Activated CD4-positive, alpha-beta T cell treated with anti-CD3 and anti-CD28 coated beads, Interleukin-2, amount 50 U/mL, for 16 hours (primary cell): Measurements from ENCODE around the gene NEURL3.

Experiments
- DNase-seq: peaks from one replicate; pipeline ENCODE4 v3.0.0-alpha.2; 2020

The NEURL3 gene

DNA sequence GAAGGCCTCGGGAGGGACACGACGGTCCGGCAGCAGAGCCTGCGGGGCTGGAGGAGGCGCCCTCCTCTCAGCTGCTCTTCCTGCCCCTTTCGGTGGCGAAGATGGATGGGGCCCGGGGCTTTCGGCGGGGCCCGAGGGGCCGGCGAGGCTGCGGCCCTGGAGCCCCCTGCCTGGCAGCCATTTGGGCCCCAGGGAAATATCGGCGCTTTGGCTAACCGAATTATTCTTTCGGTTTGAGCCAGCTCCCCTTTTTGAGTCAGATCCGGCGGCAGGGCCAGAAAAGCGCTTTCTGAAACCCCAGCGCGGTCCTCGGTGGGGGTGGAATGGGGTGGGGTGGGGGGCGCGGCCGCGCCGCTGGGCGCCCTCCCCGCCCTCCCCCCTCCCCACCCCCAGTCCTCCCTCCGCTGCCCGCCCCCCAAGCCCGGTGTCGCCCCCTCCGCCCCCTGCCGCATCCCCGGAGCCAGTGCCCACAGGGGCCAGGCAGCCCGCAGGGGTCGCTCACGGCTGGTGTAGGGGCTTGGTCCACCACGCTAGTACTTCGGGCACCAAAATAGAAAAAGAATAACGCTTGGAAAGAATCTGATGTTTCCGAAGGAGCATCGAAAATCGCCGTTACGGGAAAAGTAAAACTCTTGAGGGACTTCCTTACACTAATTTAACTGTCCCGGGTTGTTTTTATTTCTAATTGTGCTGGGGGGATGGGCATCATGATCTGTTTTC lies 22.3 kb upstream of the NEURL3 start:
- DNase-seq: peak; percentile 92

DNA sequence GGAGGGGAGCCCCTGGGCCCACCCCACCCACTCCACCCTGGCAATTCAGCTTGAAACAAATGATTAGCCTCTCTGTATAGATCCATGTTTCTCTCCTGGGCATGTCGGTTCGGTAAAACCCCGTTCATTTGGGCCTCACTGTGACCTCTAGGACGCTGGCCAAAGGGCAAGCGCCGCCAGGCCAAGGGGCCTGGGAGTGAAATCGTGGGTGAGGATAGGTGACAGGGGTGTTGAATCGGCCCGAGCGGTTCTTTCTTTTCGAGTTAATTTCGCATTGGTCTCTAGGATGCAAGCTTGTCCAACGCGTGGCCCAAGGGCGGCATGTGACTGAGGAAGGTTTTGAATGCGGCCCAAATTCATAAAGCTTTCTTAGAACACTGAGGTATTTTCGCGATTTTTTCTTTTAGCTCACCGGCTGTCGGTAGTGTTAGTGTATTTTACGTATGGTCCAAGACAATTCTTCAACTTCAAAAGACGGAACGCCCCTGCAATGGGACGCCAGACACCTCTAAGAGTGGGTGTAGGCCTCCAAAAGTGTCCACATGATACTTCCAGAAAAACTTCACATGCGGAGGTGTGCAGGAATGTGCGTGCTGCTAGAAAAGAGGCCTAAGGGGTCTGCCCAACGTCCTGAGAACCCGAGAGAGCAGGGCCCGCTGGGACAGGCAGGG lies 21.6 kb upstream of the NEURL3 start:
- DNase-seq: no peak

DNA sequence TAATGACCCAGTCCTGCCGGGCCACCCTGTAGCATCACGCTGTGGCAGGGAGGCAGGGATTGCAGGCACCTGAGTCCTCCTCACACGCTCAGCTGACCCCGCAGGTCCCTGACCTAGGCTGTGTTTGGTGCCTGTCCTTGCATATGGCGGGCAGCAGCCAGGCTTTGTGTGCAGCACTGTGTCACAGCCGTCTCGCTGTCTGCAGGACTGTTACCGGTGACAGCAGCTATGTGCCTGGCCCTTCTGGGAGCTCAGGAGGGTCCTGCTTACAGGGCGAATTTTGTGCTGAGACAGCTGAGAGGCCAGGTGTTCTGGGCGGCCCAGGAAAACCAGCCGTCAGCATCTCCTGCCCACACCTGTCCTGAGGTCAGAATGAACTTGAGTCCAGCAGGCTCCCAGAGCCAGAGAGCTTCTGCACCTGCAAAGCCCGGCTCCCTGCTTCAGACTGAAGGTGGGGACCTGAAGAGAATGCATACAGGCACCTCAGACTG lies 21.0 kb upstream of the NEURL3 start:
- DNase-seq: no peak

DNA sequence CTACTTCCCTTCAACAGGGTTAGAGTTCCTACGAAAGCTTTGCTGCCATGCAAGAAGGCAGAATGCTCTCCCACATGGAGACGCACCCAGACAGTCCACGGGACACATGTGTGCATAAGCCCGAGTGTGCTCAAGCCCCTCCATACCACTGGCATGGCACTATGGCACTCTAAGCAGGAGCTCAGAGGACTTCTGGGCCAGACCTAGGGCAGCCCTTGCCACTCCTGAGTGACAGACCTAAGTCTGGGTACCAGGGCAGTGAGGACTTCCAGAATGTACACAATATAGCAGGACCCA lies 20.0 kb upstream of the NEURL3 start:
- DNase-seq: no peak

DNA sequence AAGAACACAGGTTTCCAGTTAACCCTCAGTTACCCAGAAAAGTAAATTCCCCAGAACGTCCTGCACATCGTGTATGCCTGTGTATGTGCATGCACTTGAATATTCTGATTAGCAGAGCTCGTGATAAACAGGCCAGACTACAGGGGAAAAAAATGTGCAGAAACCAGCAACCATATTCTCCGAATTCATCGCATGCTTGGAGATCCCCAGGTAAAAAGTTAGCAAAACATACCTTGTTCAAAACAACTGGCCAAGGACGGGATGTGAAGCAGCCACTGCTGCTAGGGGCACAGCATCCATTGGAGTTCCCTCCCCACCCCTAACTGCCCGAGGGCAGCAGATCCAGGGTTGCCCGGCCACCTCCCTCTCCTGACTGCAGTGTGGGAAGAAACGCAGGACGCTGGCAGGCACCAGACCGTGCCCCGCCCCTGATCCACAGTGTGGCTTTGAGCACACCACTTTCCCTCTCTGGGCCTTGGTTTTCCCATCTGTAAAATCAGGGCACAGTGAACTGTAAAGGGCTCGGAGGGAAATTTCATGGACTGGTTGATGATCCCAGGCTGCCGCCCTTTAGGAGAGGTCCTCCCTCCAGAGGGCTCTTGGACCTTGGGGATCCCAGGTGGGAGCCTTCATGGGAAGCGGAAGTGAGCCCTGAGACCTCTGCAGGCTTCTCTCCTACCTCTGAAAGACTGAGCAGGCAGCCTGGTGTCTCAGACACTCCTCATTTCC lies 19.5 kb upstream of the NEURL3 start:
- peak; percentile 87 for DNase-seq

DNA sequence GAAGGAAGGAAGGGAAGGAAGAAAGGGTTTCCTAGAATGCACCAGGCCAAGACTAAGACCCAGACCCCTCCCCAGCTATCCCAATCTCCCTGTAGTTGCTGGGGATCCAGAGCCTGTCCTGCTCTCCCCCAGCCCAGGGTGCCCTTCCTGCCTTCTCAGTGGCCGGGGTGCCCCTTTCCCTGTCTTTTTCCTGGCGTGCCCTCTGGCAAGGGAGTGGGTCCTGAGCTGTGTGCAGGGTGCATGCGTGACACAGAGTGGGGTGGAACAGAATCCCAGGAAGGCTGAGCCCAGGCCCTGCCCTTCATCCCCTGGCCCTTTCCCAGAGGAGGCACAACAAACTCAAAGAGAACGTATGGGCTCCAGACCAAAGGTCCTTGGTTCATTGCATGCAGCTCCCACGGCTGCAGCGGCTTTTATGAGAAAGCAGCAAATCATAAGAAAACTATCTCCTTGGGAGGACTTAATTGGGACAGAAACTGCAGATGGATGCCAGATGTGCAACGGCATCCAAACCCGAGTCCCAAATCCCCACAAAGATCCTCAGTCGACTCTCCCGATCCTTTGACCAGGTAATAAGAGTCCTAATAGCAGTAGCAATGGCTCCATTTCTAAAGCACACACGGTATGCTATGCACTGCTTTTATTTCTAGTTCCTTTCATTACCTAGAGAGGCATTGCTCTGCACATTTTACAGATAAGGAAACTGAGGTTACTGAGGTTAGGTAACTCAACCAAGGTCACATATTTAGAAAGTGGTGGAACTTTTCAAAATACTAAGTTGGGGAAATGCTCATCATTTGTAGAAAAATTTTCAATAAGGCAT lies 18.7 kb upstream of the NEURL3 start:
- DNase-seq: no peak

DNA sequence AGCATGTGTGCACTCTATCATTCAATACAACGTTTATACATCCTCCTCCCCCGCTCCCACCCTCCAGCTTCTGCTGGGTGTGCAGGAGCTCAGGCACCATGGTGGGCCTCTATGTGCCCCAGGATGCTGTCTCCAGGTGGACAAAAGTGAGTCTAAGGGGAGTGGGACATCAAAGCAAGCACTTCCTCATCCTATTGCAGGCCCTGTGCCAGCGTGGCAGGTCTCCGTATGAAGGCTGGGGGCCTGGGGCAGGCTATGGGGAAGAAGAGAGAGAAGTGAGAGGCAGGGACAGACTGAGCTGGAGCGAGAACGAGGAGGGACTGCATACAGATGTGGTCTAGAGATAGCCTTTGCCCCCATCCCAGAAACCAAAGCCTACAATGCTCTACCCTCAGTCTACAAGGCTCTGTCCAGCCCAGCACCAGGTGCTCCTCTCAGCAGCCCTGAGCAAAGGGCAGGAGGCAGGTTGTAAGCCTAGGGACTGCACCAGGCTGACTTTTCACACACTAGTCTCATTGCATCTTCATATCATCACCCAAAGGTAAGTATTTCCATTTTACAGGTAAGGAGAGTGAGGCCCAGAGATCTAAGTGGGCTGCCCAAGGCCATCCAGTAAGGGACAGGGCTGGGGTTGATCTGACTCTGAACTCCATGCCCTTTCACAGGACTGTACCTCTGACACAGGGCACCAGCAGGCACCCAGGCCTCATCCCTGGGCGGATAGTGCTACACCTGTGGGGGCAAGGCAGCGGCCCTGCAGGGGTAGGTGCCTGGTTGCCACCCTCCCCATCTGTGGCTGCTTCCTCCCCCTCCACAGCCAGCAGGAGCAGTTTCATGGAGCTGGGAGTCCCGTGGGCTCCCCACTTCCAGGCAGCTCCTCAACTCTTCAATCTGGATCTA lies 17.4 kb upstream of the NEURL3 start:
- DNase-seq: no peak

DNA sequence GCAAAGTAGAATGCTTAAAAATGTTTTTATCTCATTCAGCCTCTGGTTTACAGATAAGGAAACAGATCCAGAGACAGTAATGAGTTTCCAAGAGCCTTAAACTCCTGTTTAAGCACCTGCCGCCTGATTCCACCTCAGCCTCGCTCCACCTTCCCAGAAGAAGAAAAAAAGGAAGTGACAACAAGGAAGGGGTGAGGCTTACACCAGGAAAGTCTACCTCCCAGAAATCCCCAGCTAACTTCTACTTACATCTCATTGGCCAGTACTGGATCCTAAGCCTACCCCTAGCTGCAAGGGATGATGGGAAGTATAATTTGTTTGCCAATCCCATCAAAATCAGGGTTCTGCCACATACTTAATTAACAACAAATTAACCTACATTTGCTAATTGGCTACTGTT lies 16.1 kb upstream of the NEURL3 start:
- no peak for DNase-seq

DNA sequence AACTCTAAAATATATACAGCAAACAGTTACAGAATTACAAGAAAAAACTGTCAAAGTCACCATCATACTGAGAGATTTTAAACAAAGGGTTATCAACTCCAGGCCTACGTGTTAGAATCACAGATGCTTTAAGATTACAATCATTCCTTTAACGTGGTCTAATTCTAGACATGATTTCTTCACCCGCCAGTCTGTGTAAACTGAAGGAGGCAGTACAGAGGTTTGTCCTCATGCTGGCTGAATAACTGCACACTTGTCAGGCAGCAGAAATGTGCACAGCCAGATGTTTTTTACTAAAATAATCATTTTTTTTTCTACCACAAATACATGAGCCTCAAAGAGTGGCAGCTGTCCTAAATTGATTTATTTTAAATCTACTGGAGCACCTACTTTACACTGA lies 15.5 kb upstream of the NEURL3 start:
- no peak for DNase-seq

DNA sequence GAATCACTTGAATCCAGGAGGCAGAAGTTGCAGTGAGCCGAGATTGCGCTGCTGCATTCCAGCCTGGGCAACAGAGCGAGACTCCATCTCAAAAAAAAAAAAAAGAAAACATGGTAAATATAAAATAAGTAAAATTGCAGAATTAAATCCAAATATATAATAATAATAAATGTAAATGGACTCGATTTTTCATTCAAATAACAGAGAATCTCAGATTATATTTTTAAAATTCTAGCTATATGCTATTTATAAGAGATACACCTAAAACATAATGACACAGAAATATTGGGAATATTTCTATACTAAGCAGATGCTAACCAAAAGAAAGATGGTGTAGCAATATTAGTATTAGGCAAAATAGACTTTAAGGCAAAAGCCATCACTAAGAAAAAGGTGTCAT lies 15.1 kb upstream of the NEURL3 start:
- DNase-seq: no peak

DNA sequence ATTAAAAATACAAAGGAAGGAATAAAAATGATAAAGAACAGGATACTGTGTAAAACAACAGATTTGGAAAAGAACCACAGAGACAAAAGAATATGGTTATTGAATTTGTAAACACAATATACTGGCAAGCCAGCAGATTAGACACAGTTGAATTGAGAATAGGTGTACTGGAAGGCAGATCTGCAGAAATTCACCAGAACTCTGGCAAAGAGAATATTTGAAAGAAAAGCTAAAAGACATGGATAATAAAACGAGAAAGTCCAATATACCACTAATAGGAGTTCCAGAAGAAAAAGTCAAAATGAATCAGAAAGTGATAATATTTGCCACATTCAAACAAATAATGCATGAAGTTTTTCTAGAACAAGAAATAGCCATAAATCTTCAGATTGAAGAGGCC lies 11.9 kb upstream of the NEURL3 start:
- no peak for DNase-seq

DNA sequence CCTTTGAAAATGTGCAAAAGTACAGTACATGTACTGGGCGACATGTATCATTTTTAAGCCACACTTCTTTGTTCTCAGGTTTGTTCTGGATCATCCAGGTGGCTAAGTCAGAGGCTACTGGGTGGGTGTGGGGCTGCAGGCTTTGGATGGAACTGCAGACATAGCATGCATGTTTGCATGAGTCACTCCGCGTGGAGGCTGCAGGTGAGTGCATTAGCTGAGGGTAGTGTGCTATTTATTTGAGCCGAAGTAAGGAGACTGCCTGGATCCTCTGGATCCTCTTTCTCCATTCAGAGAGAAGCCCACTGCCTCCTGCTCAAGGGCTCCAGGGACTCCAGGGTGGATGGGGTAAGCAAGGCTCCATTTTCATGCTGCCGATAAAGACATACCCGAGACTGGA lies 9.4 kb upstream of the NEURL3 start:
- no peak for DNase-seq

DNA sequence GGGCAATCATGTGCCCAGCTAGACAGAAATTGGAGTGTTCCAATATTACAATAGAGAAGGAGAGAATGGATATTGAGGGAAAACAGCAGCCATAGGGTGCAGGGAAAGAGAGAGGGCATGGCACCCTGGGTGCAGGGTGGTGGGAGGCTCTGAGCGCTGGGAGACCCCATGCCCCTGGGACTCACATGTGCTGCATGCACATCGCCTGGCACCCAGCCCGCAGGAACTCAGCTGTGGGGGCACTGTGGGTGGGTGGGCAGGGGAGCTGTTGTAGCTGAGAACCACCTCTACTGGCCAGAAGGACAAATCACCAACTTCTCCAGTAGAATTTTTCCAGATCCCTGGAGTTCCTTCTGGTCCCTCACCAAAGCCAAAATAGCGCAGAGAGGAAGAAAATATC lies 7.2 kb upstream of the NEURL3 start:
- no peak for DNase-seq

DNA sequence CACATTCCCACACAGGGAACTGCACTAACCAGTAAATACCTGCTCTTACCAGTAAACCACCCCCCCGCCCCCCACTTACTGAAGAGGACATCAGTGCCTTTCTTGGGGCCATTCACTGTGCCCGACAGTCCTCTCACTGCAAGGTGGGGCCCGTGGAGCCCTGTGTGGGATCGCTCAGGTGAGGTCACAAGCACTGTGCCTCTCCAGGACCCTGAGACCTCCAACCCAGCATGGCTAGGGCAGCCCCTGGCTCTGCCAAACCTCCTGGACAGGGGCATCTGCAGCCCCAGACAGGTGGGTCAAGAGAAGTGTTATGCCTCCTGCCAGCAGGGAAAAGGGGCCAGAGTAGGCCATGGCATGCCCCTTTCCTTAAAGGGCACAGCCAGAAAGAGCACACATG lies 6.7 kb upstream of the NEURL3 start:
- no peak for DNase-seq

DNA sequence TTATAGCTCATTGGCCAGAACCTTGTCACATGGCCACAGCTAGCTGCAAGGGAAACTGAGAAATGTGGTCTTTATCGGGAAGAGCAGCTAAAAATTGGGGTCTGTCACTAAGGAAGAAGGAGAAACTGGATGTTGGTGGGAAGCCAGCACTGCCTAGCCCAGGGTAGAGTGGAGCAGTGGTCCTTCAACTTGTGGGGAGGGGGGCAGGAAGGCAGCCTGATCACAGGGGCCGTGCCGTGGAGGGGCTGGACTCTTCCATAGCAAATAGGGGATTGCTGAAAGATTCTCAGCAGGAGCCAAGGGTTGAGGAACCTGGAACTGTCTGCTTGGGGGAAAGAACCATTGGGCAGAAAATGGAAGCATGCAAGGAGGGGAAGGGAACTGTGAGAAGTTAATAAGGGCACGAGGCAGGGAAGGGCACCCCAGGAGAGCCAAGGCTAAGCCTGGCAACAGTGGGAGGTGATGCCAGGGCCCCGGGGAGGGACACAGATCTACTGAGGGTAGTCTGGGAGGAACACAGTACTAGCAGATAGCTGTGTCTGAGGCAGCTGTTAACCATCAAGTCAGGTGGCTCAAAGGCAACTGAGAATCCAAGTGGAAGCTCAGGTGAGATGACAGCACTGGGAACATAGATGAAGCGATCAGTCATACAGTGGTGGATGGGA lies 5.9 kb upstream of the NEURL3 start:
- DNase-seq: no peak

DNA sequence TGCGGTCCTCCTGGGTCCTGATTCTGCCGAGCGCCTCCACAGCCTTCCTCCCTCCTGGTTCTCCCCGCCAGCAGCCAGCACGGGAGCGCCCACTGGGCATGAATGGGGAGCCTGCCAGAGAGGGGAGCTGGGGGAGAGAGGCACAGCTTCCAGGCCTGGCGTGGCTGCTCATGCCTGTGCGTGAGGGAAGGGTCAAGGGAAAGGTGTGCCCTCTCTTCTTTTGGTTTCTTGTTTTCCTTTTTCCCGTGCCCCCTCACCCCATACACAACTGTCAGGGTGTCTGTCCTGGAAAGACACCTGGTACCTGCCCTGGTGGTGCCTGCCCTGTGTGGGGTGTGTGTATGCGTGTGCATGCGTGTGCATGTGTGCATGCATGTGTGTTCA lies 4.7 kb upstream of the NEURL3 start:
- no peak for DNase-seq

DNA sequence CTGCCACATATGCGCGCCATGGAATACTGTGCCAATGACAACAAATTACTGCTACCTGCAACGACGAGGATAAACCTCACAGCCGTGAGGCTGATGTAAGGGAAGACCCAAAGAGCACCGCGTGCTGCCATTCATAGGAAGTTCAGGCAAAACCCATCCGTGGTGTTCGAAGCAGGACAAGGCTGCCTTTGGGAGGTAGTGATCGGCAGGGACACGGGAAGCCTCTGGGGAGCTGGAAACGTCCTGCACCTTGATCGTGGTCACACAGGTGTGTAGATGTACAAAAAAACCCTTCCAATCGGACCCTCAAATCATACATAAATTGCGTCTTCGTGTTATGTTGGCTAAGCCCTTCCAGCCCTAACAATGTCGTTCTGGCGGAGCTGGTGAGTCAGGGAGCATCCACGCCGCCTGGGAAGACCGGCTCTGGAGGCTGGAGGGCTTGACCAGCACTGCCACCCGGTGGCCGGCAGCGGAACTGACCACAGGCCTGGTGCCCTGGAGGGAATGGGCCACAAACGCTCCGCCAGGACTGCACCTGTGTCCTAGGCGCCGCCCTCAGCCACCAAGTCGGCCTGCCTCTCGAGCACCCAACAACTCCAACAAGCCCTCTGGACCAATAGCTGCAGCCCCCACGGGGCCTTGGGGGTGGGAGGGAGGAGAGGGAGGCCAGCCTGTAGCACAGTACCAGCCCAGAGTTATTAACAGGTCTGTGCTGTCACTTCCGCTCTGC lies 4.1 kb upstream of the NEURL3 start:
- peak; percentile 80 for DNase-seq

DNA sequence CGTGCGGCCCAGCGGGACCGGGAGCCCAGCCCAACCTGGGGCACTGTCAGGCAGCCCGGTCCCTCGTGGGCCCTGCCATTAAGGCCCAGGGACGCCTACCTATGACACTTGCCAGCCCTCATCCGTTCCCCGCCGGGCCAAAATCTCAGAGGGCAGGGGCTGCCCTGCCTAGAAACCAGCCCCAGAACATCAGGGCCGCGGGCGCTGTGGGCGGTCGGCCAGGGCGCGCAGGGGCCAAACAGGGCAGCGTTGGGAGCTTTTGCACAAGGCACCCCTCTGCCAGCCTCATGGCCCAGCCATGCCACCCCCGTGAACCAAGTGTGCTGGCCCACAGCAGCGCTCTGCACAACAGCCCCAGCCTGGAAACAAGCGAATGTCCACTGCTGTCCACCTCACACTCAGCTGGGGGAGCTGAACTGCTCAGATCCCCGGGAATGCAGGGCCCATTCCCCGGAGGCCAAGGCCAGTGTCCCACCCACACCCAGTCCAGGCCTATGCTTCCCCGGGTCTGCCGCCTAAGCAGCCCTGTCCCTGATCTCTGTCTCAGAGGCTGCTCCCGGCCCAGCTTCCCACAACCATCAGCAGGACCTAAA lies 3.5 kb upstream of the NEURL3 start:
- DNase-seq: no peak

DNA sequence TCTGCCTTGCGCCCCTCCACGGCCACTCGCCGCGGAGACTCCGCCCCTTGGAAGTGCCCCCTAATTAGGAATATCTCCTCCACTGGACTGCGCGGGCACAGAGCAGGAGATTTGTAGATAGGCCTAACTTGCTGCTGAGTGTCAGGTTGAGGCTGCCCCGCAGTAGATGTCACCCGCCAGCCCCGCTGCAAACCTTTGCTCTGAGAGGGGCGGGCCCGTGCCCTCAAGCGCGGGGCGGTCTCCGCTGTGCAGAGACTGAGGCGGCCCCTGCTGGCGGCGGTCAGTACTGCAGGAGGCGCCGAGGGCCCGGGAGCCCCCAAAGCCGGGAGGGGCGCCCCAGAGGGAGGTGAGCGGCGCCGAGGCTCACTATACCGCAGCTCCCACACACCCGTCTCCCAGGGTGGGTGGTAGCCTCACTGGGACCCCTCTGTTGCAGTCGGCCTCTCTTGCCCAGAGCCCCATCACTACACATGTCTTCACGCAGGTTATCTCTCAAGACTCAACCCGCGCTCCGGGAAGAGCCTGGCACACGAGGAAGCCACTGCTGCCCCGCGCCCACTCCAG lies 2.9 kb upstream of the NEURL3 start:
- DNase-seq: peak; percentile 82

DNA sequence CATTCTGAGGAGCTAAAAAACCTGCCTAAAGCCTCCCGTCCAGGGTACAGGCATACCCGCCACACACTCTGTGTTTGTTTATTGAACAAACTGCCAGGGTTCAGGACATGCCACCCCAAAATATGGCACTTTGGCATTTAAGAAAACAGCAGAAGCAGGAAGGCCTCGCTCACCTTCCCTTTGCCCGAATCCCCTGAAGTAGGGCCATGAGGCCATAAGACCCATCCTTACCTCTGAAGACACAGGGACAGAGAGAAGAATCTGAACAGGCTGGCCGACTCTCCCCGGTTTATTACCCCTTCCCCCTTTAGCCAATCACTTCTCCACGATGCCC lies 1.7 kb upstream of the NEURL3 start:
- DNase-seq: no peak
